ENCODE results near the gene FRMD1.

DNA sequence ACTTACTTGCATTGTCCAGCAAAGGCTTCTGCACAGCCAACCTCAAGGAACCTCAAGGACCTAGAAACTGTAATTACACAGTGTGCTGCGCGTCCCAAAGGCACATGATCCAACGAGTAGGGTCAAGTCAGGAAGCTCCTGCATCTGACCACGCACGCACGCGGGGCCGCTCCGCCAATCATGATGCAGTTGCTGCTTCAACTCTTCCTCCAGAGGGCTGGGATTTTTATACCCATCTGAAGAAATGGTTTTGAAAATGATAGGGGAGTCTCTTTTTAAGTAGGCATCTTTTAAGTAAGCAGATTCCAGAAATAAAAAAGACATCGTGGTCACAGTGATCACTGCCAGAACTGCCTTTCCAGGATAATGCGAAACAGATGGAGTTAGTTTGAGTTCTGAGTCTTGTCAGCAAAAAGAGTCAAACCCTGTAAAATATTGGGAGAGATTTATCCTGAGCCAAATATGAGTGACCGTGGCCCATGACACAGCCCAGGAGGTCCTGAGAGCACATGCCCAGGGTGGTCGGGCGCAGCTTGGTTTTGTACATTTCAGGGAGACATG lies 47.5 kb downstream of the FRMD1 start:
- TF ChIP-seq EZH2 (IDR thresholded peaks at IDR 0.05; ENCODE audit: borderline replicate concordance, low read depth, low read length, severe bottlenecking) (no peak), JUN (IDR thresholded peaks at IDR 0.05; ENCODE audit: borderline replicate concordance, insufficient read depth, insufficient read length, low read depth) (no peak), POLR2A (IDR thresholded peaks at IDR 0.05; ENCODE audit: low read depth, low read length) (no peak), MYC (IDR thresholded peaks at IDR 0.05; ENCODE audit: low read depth, low read length) (no peak), POLR2AphosphoS5 (IDR thresholded peaks at IDR 0.05; ENCODE audit: insufficient read depth, low read depth, low read length) (no peak)
- TF ChIP-seq, protein P1, sequence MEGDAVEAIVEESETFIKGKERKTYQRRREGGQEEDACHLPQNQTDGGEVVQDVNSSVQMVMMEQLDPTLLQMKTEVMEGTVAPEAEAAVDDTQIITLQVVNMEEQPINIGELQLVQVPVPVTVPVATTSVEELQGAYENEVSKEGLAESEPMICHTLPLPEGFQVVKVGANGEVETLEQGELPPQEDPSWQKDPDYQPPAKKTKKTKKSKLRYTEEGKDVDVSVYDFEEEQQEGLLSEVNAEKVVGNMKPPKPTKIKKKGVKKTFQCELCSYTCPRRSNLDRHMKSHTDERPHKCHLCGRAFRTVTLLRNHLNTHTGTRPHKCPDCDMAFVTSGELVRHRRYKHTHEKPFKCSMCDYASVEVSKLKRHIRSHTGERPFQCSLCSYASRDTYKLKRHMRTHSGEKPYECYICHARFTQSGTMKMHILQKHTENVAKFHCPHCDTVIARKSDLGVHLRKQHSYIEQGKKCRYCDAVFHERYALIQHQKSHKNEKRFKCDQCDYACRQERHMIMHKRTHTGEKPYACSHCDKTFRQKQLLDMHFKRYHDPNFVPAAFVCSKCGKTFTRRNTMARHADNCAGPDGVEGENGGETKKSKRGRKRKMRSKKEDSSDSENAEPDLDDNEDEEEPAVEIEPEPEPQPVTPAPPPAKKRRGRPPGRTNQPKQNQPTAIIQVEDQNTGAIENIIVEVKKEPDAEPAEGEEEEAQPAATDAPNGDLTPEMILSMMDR (IDR thresholded peaks at IDR 0.05; ENCODE audit: extremely low read depth in 1 of 2, insufficient read depth in 1 of 2, low read depth in 1 of 2, low read length in 2 of 2): no peak
